Measurements from ENCODE around the gene HOTAIR.

DNA sequence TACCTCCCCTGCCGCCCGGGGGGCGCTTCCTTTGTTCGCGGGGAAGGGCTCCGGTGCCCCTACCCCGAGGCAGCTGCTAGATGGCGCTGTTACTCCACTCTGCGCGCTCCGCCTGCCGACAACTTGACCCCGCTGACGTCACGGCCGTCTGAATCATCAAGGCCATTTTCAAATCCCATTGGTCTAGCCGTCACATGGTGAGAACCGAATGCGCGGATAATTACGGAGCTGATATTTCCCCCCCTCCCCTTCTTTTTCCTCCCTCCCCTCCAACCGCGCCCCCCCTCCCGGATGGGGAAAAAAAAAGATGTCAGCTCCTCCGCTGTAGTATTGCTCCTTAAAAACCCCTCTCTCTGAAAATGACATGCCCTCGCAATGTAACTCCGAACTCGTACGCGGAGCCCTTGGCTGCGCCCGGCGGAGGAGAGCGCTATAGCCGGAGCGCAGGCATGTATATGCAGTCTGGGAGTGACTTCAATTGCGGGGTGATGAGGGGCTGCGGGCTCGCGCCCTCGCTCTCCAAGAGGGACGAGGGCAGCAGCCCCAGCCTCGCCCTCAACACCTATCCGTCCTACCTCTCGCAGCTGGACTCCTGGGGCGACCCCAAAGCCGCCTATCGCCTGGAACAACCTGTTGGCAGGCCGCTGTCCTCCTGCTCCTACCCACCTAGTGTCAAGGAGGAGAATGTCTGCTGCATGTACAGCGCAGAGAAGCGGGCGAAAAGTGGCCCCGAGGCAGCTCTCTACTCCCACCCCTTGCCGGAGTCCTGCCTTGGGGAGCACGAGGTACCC lies 10.3 kb upstream of the HOTAIR start, which contains the start of gene HOXC10:
- TF ChIP-seq POLR2A (IDR thresholded peaks at IDR 0.05; ENCODE audit: low read length) (no peak), GATA1 (IDR thresholded peaks at IDR 0.05; ENCODE audit: low read depth, low read length) (no peak)
